HepG2 (cell line): ENCODE results near the gene WDR82. TPM values are rescaled to one million over a fixed set of nuclear protein-coding genes. Genes with fewer than 3 reads are reported as not detected.

ENCODE experiments used
- ARID4A ChIP-seq: sonication (generic); formaldehyde crosslinking; IDR thresholded peaks from 2 replicates; pipeline ENCODE4 v1.5.0; 2020; ENCODE audit warnings: mild to moderate bottlenecking, missing genetic modification reagents, borderline replicate concordance
- ATM ChIP-seq: fragments of 450-650 bp; IDR thresholded peaks from 2 replicates; pipeline ENCODE4 v1.7.1; 2017; ENCODE audit warnings: mild to moderate bottlenecking, borderline replicate concordance
- HOXA3 ChIP-seq: sonication (generic); formaldehyde crosslinking; IDR thresholded peaks from 2 replicates; pipeline ENCODE4 v1.5.0; 2020; ENCODE audit warnings: missing genetic modification reagents
- KDM3A ChIP-seq: IDR thresholded peaks from 2 replicates; pipeline ENCODE4 v1.6.1; 2018; ENCODE audit warnings: low read depth, missing compliant biosample characterization
- NKX3-1 ChIP-seq: sonication (generic); formaldehyde crosslinking; IDR thresholded peaks from 2 replicates; pipeline ENCODE4 v1.5.0; 2020; ENCODE audit warnings: missing genetic modification reagents
- PHF5A ChIP-seq: IDR thresholded peaks from one replicate; pipeline ENCODE4 v1.6.1; 2018; ENCODE audit warnings: low read depth, missing genetic modification reagents; ENCODE audit not compliant: unreplicated experiment
- SMC3 ChIP-seq: IDR thresholded peaks from 2 replicates; pipeline ENCODE4 v1.6.1; 2011; ENCODE audit warnings: low read length, improper control_type of control experiment
- ZFP36L2 ChIP-seq: sonication (generic); formaldehyde crosslinking; IDR thresholded peaks from 2 replicates; pipeline ENCODE4 v1.4.0; 2020; ENCODE audit warnings: missing genetic modification reagents
- ZMAT5 ChIP-seq: sonication (generic); formaldehyde crosslinking; IDR thresholded peaks from 2 replicates; pipeline ENCODE4 v1.5.0; 2020; ENCODE audit warnings: mild to moderate bottlenecking, low read depth, missing genetic modification reagents, borderline replicate concordance
- ZNF770 ChIP-seq: sonication (generic); formaldehyde crosslinking; IDR thresholded peaks from 2 replicates; pipeline ENCODE4 v1.5.0; 2020; ENCODE audit warnings: mild to moderate bottlenecking, missing genetic modification reagents
- polyA plus RNA-seq, 8 experiments: library from polyadenylated mRNA; depleted of rRNA in 3 of 8; stranded (reverse) in 7 of 8; unstranded in 1 of 8; fragments of >200 nt; fragmentation: Illumina TruSeq in 4 of 8; extraction: Trizol in 4 of 8; gene quantifications; 2 replicates each; pipeline versions ENCODE4 v1.2.1 to v1.2.3, GENCODE V29; 2011 to 2016; ENCODE audit warnings: low read depth in 4 of 8, missing spikeins in 1 of 8, mixed read lengths in 1 of 8; ENCODE audit not compliant: insufficient read depth in 1 of 8
- total RNA-seq, 5 experiments: library from RNA; depleted of rRNA; stranded (reverse); fragments of >200 nt; fragmentation: Illumina TruSeq; extraction: Trizol; gene quantifications; 2 replicates each; pipeline ENCODE4 v1.2.3, GENCODE V29; 2016; ENCODE audit warnings: low read depth in 1 of 5
- TF ChIP-seq, protein P1 (sequence below), 2 experiments: sonication (generic) in 1 of 2; formaldehyde crosslinking in 1 of 2; IDR thresholded peaks; 2 replicates each; pipeline versions ENCODE4 v1.4.0 to v1.6.1; 2016 to 2020; ENCODE audit warnings: borderline replicate concordance in 1 of 2, low read depth in 1 of 2, mild to moderate bottlenecking in 1 of 2, missing genetic modification reagents in 1 of 2
- TF ChIP-seq, protein P2 (sequence below): IDR thresholded peaks from 2 replicates; pipeline ENCODE4 v1.6.1; 2016
- TF ChIP-seq, protein P3 (sequence below): sonication (generic); formaldehyde crosslinking; IDR thresholded peaks from 2 replicates; pipeline ENCODE4 v1.4.0; 2020; ENCODE audit warnings: missing genetic modification reagents, mild to moderate bottlenecking, borderline replicate concordance

WDR82 gene
- total and polyA plus RNA-seq, 2 of the 13 experiments (the other 11 are each of a cell fraction or from before 2014, with no cell fraction given) = 39.1 to 59.5 TPM

DNA sequence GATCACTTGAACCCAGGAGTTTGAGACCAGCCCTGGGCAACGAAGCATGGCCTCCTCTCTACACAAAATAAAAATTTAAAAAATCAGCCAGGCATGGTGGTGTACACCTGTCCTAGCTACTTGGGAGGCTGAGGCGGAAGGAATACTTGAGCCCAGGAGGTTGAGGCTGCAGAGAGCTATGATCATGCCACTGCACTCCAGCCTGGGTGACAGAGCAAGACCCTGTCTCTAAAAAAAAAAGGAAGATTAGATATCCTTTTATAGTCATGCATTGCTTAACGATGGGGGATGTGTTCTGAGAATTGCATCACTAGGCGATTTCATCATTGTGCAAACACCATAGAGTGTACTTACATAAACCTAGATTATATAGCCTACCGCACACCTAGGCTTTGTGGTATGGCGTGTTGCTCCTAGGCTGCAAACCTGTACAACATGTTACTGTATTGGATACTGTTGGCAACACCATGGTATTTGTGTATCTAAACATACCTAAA, 67.9 kb downstream of the WDR82 start (continued):
- TF ChIP-seq SMC3 (peak; percentile 55; the same call in 1 of the 2 replicates), HOXA3 (CRISPR knock-in tag) (peak; percentile 76), ARID4A (CRISPR knock-in tag) (peak; percentile 53; the same call in 1 of the 2 replicates), ATM (peak; percentile 95; the same call in 1 of the 2 replicates), PHF5A (CRISPR knock-in tag) (peak; percentile 85), KDM3A (CRISPR knock-in tag) (peak; percentile 83; the same call in 1 of the 2 replicates), ZNF770 (peak; percentile 90), NKX3-1 (CRISPR knock-in tag) (0 out of 2 replicates have a peak, but pooled peaks have one; percentile 63), ZFP36L2 (no peak), ZMAT5 (CRISPR knock-in tag) (no peak)
- TF ChIP-seq, protein P1, sequence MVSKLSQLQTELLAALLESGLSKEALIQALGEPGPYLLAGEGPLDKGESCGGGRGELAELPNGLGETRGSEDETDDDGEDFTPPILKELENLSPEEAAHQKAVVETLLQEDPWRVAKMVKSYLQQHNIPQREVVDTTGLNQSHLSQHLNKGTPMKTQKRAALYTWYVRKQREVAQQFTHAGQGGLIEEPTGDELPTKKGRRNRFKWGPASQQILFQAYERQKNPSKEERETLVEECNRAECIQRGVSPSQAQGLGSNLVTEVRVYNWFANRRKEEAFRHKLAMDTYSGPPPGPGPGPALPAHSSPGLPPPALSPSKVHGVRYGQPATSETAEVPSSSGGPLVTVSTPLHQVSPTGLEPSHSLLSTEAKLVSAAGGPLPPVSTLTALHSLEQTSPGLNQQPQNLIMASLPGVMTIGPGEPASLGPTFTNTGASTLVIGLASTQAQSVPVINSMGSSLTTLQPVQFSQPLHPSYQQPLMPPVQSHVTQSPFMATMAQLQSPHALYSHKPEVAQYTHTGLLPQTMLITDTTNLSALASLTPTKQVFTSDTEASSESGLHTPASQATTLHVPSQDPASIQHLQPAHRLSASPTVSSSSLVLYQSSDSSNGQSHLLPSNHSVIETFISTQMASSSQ (IDR thresholded peaks at IDR 0.05; ENCODE audit: low read depth) = peak; percentile 59
- TF ChIP-seq, protein P1 (CRISPR knock-in tag; IDR thresholded peaks at IDR 0.05; ENCODE audit: borderline replicate concordance) = peak; percentile 75; the same call in 1 of the 2 replicates
- TF ChIP-seq, protein P2, sequence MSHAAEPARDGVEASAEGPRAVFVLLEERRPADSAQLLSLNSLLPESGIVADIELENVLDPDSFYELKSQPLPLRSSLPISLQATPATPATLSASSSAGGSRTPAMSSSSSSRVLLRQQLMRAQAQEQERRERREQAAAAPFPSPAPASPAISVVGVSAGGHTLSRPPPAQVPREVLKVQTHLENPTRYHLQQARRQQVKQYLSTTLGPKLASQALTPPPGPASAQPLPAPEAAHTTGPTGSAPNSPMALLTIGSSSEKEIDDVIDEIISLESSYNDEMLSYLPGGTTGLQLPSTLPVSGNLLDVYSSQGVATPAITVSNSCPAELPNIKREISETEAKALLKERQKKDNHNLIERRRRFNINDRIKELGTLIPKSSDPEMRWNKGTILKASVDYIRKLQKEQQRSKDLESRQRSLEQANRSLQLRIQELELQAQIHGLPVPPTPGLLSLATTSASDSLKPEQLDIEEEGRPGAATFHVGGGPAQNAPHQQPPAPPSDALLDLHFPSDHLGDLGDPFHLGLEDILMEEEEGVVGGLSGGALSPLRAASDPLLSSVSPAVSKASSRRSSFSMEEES = peak; percentile 58; the same call in 1 of the 2 replicates
- TF ChIP-seq, protein P3, sequence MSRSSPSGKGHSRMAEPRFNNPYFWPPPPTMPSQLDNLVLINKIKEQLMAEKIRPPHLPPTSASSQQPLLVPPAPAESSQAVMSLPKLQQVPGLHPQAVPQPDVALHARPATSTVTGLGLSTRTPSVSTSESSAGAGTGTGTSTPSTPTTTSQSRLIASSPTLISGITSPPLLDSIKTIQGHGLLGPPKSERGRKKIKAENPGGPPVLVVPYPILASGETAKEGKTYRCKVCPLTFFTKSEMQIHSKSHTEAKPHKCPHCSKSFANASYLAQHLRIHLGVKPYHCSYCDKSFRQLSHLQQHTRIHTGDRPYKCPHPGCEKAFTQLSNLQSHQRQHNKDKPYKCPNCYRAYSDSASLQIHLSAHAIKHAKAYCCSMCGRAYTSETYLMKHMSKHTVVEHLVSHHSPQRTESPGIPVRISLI (CRISPR knock-in tag) = peak; percentile 99
